ENCODE data around the gene DENND6B. TPM values are rescaled to one million over a fixed set of nuclear protein-coding genes. Genes with fewer than 3 reads are reported as not detected.

DENND6B gene
- polyA plus RNA-seq, 4 donors = 1.9 to 4.5 (median 2.5) TPM

GRCh38 chr22:50292643-50293440 is 34.0 kb downstream of the DENND6B start:
- peaks cover 5 to 38% (median 6%) of the 10 kb centered on the region in 3 donors for H3K4me1 ChIP-seq (ENCODE audit: control insufficient read depth in 3 of 3, insufficient read depth in 2 of 3, low read depth in 1 of 3, low read length in 2 of 3)
- H3K9me3 ChIP-seq (ENCODE audit: control insufficient read depth in 2 of 2, insufficient read depth in 1 of 2, low read depth in 1 of 2, low read length in 1 of 2) = no peaks in the 10 kb centered on the region
- H3K4me3 ChIP-seq (ENCODE audit: low read depth in 1 of 3, low read length in 3 of 3) = peak overlapping the region in 2 of 3 donors; percentile 42 to 45
- H3K27me3 ChIP-seq (ENCODE audit: control insufficient read depth in 3 of 3, insufficient read depth in 3 of 3, low read length in 3 of 3) = no peaks in the 10 kb centered on the region
- no peak for FAIRE-seq
- no peak for DNase-seq
- peaks cover 2 to 87% (median 3%) of the 10 kb centered on the region in 3 donors for H3K36me3 ChIP-seq (ENCODE audit: control insufficient read depth in 3 of 3, insufficient read depth in 2 of 3, low read depth in 1 of 3, low read length in 3 of 3)
- H3K27ac ChIP-seq (ENCODE audit: low read depth in 1 of 3, low read length in 2 of 3) = peak overlapping the region; percentile 34 to 97 (median 93)
- 45 to 68% (median 52%) methylated on average over 21 to 29 of the region's 29 CpGs for WGBS, 3 donors

DNA sequence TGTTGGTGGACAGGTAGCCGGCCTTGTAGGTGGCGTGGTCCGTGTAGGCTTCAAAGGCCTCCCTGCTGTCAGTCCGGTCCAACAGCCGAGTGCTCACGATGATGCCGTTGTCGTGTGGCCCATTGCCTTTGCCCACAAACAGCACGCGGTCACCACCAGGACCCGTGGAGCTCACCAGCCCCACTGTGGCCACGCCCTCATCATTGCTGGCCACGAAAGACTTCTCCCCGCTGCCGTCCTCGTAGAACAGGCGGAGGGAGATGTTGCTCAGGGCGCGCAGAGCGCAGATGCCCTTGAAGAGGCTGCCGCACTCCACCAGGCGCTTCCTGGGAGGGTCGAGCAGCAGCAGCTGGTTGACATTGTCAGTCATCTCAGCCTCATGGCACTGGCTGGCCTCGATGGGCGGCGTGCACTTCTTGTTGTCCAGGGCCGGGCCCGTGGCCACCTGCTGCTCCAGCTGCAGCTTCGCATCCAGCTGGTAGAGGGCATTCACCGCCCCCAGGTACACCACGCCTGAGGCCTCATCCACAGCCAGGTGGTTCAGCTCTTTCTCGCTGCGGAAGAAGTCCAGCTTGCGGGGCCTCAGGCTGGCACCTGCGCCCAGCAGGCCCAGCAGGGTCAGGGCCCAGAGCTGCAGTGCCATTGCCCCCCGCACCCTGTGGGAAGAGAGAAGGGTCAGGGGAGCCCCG is 36.7 kb downstream of the DENND6B start:
- DNase-seq = no peak
- Histone ChIP-seq H3K4me3 (ENCODE audit: low read depth in 1 of 3, low read length in 3 of 3) (no peak overlapping the region), H3K27me3 (ENCODE audit: control insufficient read depth in 3 of 3, insufficient read depth in 3 of 3, low read length in 3 of 3) (no peaks in the 10 kb centered on the region), H3K4me1 (ENCODE audit: control insufficient read depth in 3 of 3, insufficient read depth in 2 of 3, low read depth in 1 of 3, low read length in 2 of 3) (peaks cover 0 to 22% (median 3%) of the 10 kb centered on the region in 3 donors), H3K27ac (ENCODE audit: low read depth in 1 of 3, low read length in 2 of 3) (no peak overlapping the region), H3K9me3 (ENCODE audit: control insufficient read depth in 2 of 2, insufficient read depth in 1 of 2, low read depth in 1 of 2, low read length in 1 of 2) (no peaks in the 10 kb centered on the region), H3K36me3 (ENCODE audit: control insufficient read depth in 3 of 3, insufficient read depth in 2 of 3, low read depth in 1 of 3, low read length in 3 of 3) (peaks cover 3 to 89% (median 8%) of the 10 kb centered on the region in 3 donors)
- no peak for FAIRE-seq
- 90 to 91% (median 90%) methylated on average over 35 to 37 of the region's 37 CpGs for WGBS, 3 donors

DNA sequence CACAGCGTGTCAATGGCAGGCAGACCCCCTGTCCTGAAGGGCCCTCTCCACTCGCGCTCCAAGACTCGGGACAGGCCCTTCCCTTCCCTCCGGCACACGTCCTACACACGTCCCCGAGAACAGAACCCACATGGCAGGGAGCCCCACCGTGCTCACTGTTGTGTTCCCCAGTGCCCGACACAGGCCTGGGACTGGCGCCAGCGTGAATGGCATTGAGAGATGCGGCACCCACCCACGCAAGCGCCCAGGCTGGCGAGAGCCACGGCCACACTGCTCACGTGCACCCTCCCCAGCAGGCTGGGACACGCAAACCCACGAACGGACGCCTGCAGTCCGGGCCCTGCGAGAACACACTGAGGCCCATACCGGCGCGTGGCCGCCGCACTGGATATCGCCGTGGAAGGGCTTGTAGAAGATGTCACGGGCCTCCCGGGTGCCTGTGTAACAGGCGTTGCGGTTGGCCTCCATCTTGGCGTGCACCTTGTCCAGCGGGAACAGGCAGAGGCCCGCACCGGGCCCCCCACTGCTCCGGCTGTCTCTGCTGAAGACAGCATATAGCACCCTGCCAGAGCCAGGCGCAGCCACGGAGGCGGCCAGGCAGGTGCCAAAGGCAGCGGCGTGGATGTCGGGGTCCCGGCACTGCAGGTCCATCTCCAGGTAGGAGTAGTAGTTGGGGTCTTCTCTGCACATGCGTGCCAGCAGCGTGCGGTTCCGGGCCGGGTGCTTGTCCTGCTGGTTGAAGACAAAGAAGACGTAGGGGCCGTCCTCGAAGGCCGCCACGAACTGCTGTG is 37.5 kb downstream of the DENND6B start:
- DNase-seq = no peak
- 94 to 96% (median 95%) methylated on average over 54 to 57 of the region's 57 CpGs for WGBS, 3 donors
- H3K4me1 ChIP-seq (ENCODE audit: control insufficient read depth in 3 of 3, insufficient read depth in 2 of 3, low read depth in 1 of 3, low read length in 2 of 3) = peaks cover 0 to 16% (median 3%) of the 10 kb centered on the region in 3 donors
- no peaks in the 10 kb centered on the region for H3K9me3 ChIP-seq (ENCODE audit: control insufficient read depth in 2 of 2, insufficient read depth in 1 of 2, low read depth in 1 of 2, low read length in 1 of 2)
- peaks cover 6 to 87% (median 8%) of the 10 kb centered on the region in 3 donors for H3K36me3 ChIP-seq (ENCODE audit: control insufficient read depth in 3 of 3, insufficient read depth in 2 of 3, low read depth in 1 of 3, low read length in 3 of 3)
- no peaks in the 10 kb centered on the region for H3K27me3 ChIP-seq (ENCODE audit: control insufficient read depth in 3 of 3, insufficient read depth in 3 of 3, low read length in 3 of 3)
- H3K4me3 ChIP-seq (ENCODE audit: low read depth in 1 of 3, low read length in 3 of 3) = no peak overlapping the region
- H3K27ac ChIP-seq (ENCODE audit: low read depth in 1 of 3, low read length in 2 of 3) = no peak overlapping the region
- no peak for FAIRE-seq

GRCh38 chr22:50287731-50288130 is 39.1 kb downstream of the DENND6B start:
- WGBS, 3 donors = 94 to 95% (median 95%) methylated on average over 24 to 31 of the region's 31 CpGs
- Histone ChIP-seq H3K4me1 (ENCODE audit: control insufficient read depth in 3 of 3, insufficient read depth in 2 of 3, low read depth in 1 of 3, low read length in 2 of 3) (peaks cover 0 to 9% (median 0%) of the 10 kb centered on the region in 3 donors), H3K27ac (ENCODE audit: low read depth in 1 of 3, low read length in 2 of 3) (no peak overlapping the region), H3K36me3 (ENCODE audit: control insufficient read depth in 3 of 3, insufficient read depth in 2 of 3, low read depth in 1 of 3, low read length in 3 of 3) (peaks cover 9 to 92% (median 13%) of the 10 kb centered on the region in 3 donors), H3K9me3 (ENCODE audit: control insufficient read depth in 2 of 2, insufficient read depth in 1 of 2, low read depth in 1 of 2, low read length in 1 of 2) (no peaks in the 10 kb centered on the region), H3K27me3 (ENCODE audit: control insufficient read depth in 3 of 3, insufficient read depth in 3 of 3, low read length in 3 of 3) (no peaks in the 10 kb centered on the region), H3K4me3 (ENCODE audit: low read depth in 1 of 3, low read length in 3 of 3) (no peak overlapping the region)
- FAIRE-seq (no peak), DNase-seq (no peak)

DNA sequence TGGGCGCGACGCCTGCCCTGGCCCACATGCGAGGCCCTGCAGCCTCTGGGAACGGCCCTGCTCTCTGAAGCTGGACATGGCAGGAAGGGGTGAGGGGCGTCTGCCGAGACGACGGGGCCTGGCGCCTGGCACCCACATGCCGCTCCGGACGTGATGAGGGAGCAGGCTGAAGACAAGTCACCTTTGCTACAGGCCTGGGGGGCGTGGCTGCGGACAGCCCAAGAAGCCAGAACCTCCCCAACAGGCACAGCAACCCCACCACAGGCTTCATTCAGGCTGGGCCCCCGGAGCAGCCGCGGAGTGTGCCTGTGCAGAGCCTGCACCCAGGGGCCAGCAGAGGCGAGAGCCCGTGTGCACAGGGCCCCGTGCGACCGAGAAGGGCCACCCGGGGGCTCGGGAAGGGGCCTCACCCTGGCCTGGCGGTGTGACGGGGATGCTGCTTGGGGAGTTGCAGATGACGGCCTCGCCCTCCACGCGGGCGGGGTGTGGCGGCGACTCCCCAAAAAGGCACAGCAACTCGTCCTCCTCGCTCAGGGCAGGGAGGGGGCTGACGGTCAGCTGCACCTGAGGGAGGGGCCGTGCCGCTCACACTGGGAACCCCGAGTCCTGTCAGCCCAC is 40.0 kb downstream of the DENND6B start:
- no peak for DNase-seq
- H3K27ac ChIP-seq (ENCODE audit: low read depth in 1 of 3, low read length in 2 of 3) = no peak overlapping the region
- no peak for FAIRE-seq
- no peaks in the 10 kb centered on the region for H3K9me3 ChIP-seq (ENCODE audit: control insufficient read depth in 2 of 2, insufficient read depth in 1 of 2, low read depth in 1 of 2, low read length in 1 of 2)
- no peak overlapping the region for H3K4me3 ChIP-seq (ENCODE audit: low read depth in 1 of 3, low read length in 3 of 3)
- peaks cover 0 to 11% (median 0%) of the 10 kb centered on the region in 3 donors for H3K4me1 ChIP-seq (ENCODE audit: control insufficient read depth in 3 of 3, insufficient read depth in 2 of 3, low read depth in 1 of 3, low read length in 2 of 3)
- peaks cover 10 to 94% (median 13%) of the 10 kb centered on the region in 3 donors for H3K36me3 ChIP-seq (ENCODE audit: control insufficient read depth in 3 of 3, insufficient read depth in 2 of 3, low read depth in 1 of 3, low read length in 3 of 3)
- 85 to 89% (median 88%) methylated on average over 37 to 40 of the region's 40 CpGs for WGBS, 3 donors
- no peaks in the 10 kb centered on the region for H3K27me3 ChIP-seq (ENCODE audit: control insufficient read depth in 3 of 3, insufficient read depth in 3 of 3, low read length in 3 of 3)

DNA sequence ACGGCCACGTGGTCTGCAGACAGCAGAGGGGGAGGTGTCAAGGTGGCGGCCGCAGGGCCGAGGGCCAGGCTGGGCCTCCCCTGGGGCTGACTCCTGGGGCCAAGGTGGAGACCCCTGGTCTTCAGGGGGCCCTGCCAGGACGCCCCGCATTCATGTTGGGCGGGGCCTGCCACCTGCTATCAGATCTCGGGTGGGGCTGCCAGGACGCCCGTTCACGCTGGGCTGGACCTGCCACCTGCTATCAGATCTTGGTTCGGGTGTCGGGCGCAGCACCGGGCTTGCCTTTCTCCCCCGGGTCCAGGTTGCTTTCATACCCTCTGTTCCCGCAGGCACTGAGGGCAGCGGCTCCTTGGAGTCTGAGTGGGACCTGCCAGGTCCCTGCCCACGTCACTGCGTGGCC is 40.5 kb downstream of the DENND6B start:
- DNase-seq = no peak
- H3K4me3 ChIP-seq (ENCODE audit: low read depth in 1 of 3, low read length in 3 of 3) = no peak overlapping the region
- no peak overlapping the region for H3K27ac ChIP-seq (ENCODE audit: low read depth in 1 of 3, low read length in 2 of 3)
- no peaks in the 10 kb centered on the region for H3K27me3 ChIP-seq (ENCODE audit: control insufficient read depth in 3 of 3, insufficient read depth in 3 of 3, low read length in 3 of 3)
- H3K4me1 ChIP-seq (ENCODE audit: control insufficient read depth in 3 of 3, insufficient read depth in 2 of 3, low read depth in 1 of 3, low read length in 2 of 3) = peaks cover 0 to 12% (median 0%) of the 10 kb centered on the region in 3 donors
- peaks cover 10 to 94% (median 13%) of the 10 kb centered on the region in 3 donors for H3K36me3 ChIP-seq (ENCODE audit: control insufficient read depth in 3 of 3, insufficient read depth in 2 of 3, low read depth in 1 of 3, low read length in 3 of 3)
- H3K9me3 ChIP-seq (ENCODE audit: control insufficient read depth in 2 of 2, insufficient read depth in 1 of 2, low read depth in 1 of 2, low read length in 1 of 2) = no peaks in the 10 kb centered on the region
- no peak for FAIRE-seq
- WGBS, 3 donors = 63 to 80% (median 80%) methylated on average over 19 to 21 of the region's 21 CpGs

DNA sequence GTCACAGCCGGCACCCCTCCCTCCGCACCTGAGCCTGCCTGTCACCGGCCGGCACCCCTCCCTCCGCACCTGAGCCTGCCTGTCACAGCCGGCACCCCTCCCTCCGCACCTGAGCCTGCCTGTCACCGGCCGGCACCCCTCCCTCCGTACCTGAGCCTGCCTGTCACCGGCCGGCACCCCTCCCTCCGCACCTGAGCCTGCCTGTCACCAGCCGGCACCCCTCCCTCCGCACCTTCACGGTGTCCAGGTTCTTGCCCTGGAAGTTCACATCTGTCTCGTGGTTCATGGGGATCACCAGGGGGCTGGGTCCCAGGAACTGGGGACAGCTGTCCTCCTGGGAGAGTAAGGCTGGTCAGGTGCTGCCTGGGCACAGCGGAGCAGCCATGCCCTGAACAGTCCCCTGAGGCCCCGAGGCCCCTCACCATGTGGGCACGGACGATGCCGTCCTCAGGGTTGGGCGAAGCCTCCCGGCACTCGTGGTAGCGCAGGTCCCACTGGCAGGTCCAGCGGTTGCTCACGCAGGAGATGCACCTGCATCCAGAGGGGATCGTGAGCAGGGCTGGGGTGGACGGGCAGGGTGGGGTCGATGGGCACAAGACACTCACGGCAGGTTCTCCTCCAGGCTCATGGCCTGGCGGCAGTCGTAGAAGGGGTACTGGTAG is 41.1 kb downstream of the DENND6B start:
- peaks cover 10 to 94% (median 14%) of the 10 kb centered on the region in 3 donors for H3K36me3 ChIP-seq (ENCODE audit: control insufficient read depth in 3 of 3, insufficient read depth in 2 of 3, low read depth in 1 of 3, low read length in 3 of 3)
- no peaks in the 10 kb centered on the region for H3K27me3 ChIP-seq (ENCODE audit: control insufficient read depth in 3 of 3, insufficient read depth in 3 of 3, low read length in 3 of 3)
- no peak overlapping the region for H3K4me3 ChIP-seq (ENCODE audit: low read depth in 1 of 3, low read length in 3 of 3)
- H3K27ac ChIP-seq (ENCODE audit: low read depth in 1 of 3, low read length in 2 of 3) = no peak overlapping the region
- H3K9me3 ChIP-seq (ENCODE audit: control insufficient read depth in 2 of 2, insufficient read depth in 1 of 2, low read depth in 1 of 2, low read length in 1 of 2) = no peaks in the 10 kb centered on the region
- no peak for DNase-seq
- whole genome bisulfite sequencing, 3 donors = 89 to 93% (median 92%) methylated on average over 27 to 34 of the region's 34 CpGs
- FAIRE-seq = no peak
- H3K4me1 ChIP-seq (ENCODE audit: control insufficient read depth in 3 of 3, insufficient read depth in 2 of 3, low read depth in 1 of 3, low read length in 2 of 3) = peaks cover 0 to 12% (median 0%) of the 10 kb centered on the region in 3 donors

Measured in small intestine (tissue), 7 donors.